GM21529 (cell line): Measurements from ENCODE around the gene POU2AF1.

Source experiments
- ATAC-seq: cut with Tn5 transposase; IDR thresholded peaks from one replicate; pipeline ENCODE4 v1.9.1; 2021; ENCODE audit not compliant: unreplicated experiment

Gene POU2AF1

GRCh38 chr11:111348147-111348546 is 30.9 kb downstream of the POU2AF1 start:
- no peak for ATAC-seq

DNA sequence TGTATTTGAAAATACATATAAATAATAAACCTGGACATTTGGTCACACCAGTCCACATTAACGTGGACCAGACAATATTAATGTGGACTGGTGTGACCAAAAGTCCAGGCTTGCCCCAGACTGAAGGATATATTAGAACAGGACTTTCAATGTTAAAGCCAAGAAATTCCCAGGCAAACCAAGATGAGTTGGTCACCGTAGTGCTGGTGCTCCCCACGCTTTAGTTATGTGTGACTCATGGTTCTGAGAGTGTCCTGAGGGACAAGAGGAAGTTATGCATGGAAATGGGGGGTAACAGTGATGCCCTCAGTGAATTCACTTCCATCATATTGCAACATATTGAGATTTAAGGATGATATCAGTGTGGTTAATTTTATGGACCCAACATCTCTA is 31.4 kb downstream of the POU2AF1 start:
- no peak for ATAC-seq

DNA sequence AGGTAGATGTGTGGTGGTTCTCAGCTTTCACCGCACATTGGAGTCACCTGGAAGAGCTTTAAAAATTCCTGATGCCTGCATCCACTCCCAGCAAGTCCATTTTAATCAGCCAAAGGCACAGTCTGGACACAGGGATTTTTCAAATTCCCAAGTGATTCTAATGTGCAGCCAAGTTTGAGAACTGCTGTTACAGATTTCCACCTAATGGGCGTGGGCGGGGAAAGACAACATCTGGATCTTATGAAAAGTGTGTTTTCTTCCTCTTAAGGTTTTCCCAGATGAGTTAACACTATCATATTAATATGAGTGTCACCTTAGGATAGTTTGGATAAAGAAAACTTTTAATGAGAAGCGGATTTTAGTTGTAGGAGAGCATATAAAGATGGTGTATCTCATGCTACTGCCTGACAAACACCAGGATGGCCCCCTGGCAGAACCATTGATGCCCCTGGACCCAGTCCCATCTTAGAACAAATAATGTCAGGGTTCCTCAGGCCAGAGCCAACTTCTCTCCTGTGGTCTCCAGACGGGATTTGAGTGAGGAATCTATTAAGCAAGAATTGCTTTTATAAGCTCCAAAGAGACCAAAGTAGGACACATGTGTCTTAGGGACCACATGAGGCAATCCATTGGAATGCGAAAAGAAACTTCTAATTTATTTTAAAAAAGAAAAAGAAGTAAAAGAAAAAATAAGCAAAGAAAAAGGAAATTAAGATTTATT is 31.9 kb downstream of the POU2AF1 start:
- ATAC-seq = no peak

- ATAC-seq = no peak
Measured at GRCh38 chr11:111344032-111344431, 35.0 kb downstream of the POU2AF1 start.

DNA sequence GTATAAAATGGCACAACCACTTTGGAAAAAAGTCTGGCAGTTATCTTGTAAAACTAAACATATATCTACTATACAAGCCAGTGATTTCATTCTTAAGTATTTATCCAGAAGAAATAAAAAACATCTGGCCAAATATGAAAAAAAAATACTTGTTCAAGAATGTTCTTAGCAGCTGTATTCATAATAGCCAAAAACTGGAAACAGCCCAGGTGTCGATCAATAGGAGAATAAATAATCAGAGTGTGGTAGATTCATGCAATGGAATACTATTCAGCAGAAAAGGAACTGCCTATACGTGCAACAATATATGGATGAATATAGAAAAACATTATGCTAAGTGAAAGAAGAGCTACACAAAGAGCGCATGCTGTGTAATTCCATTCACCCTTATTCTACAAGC is 36.7 kb downstream of the POU2AF1 start:
- no peak for ATAC-seq

DNA sequence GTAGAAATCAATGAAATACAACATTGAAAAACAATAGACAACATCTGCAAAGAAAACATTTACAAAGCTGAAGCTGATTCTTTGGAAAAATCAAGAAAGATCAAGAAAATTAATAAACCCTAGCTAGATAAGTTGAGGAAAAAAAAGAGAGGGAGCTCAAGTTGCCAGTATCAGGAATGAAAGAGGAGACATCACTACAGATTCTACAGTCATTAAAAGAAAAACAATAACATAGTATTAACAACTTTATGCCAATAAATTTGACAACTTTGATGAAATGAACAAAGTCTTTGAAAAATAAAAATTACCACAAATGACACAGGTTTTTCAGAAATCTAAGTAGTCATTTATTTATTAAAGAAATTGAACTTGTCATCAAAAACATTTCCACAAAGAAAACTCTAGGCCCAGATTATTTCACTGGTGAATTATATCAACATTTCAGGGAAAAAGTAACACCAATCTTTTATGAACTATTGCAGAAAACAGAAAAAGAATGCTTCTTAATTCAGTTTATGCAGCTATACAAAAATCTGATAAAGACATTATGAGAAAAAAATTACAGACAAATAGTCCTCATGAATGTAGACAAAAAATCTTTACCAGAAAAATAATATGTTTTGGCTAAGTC is 39.2 kb downstream of the POU2AF1 start:
- no peak for ATAC-seq

- ATAC-seq = no peak
Measured at GRCh38 chr11:111336582-111337256, 42.4 kb downstream of the POU2AF1 start.

DNA sequence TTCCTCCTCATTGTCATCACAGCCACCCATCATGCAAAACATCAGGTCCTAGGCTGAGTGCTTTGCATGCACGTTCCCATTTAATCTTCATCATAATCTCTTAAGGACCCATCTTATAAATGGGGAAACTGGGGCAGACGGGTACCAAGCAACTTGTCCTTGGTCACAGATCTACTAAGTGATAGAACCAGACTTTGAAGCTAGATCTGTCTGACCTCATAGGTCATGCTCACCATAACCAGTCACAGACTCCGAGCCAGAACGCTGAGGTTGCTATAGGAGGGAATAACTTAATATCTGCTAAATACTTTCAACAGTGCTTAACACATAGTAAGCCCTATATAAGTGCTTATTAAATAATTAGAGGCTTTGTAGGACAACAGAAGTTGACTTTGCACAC is 43.0 kb downstream of the POU2AF1 start:
- no peak for ATAC-seq

DNA sequence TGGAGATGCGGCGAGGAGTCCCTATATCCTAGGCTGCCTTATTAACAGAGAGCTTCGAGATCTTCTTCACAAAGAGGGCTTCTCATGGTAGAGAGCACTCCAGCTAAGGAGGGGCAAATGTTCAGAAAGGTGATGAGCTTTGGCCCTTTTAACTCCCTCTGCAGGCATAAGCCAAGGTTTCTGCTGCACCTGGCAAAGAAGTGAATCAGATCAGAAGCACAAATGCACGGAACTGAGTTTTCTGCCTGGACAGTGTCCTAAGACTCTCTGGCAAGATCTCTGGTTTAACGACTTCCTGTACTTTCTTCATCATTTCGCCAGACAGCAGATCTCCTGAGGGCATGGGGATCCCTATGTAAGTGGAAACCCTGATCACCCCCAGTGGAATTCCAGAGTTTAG is 43.5 kb downstream of the POU2AF1 start:
- no peak for ATAC-seq

DNA sequence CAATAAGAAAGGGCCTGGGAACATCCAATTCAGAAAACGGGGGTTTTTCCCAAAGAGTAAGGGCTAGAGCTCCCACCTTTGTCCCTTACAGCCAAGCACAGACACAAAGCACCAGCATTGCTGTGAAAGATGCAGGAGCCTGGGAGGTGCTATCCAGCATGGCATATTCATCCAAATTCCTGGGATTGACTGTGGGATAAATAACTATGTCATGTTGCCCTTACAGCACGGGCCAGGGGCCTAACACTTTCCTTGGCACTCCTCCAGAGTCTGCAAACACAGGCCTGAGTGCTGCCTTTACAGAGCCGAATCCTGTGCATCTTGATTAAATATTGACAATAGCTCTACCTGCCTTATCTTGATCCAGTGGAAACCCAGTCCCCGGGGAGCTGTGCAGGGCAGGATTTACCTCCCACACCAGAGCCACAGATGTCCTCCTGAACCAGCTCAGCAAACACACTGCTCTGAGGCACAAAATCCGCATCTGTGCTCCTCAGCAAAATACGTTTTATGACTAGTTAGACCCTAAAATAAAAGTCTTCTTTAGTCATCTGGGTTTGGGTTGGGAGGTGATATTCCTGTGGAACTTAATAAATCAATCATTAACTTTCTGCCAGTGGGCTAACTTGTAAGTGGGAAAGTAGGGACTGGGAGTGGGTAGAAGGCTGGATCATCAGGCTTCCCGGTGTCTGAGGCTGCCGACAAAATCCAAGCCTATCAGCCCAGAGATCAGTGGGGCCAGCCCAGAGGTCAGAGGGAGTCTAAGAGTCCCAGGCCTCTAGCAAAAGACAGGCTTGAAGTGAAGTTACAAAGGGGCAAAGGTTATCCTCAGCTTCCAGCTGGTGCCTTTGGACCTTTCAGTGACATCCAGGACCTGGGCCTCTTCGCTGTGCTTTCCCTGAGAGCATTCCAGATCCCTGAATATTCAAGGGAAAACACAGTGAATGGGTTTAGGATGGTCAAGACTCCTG is 44.3 kb downstream of the POU2AF1 start:
- no peak for ATAC-seq

DNA sequence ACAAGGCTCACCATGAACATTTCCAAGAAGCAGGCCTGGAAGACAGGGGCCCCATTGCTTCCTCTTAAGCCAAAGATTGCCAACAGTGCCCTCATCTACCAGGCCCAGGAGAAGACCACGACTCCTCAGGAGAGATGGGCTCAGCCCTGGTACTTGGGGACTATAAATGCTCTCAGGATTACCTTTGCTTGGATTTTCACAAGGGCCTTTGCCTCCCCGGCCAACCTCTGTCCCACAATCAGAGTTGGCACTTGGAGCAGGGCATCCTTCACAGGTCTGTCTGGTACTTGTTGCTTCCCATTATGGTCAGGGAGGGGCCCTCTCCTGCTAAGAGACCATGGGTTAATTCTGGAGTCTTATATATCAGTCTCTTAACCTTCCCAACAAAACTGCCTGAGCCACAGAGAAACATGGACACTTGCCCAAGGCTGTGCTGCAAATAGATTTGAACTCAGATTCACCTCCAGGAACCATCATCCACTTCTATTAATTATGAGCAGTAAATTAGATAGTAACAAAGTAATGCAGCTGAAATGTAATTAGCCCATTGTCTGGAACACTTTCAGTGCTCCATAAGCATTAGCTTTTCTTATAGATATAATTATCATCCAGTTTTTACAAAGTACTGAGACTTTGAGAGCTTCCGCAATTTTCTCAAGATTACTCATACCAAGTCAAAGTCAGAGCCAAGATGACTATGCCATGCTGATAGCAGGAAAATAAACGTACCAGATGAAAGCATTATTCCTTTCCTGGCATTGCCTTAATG is 47.2 kb downstream of the POU2AF1 start:
- ATAC-seq = no peak

DNA sequence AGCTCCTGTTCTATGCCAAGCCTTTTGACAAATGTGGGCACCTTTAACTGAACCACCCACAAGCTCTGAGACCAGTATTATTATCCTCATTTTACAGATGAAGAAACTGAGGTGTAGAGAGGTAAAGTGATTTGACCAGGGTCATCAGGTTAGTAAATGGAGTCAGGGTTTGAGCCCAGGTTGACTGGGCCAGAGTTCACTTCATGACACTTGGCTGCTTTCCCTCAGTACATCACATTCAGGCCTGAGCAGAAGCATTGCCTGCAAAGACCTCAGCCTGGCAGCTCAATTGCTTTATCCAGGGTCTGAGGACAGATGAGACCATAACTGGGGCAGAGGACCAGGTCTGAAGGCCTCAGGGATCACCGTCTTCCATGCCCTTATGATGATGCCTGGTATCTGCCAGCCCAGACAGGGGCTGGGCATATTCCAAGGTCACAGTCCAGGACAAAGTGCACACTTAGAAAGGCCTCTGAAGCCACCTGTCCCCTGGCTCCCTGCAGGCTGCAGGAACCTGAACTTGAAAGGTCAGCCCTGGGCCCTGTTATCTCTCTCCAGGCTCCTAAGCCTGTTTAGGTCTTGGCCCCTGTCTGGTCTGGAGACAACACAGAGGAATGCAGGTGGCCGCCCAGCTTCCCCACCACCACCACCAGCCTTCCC is 48.7 kb downstream of the POU2AF1 start:
- no peak for ATAC-seq

DNA sequence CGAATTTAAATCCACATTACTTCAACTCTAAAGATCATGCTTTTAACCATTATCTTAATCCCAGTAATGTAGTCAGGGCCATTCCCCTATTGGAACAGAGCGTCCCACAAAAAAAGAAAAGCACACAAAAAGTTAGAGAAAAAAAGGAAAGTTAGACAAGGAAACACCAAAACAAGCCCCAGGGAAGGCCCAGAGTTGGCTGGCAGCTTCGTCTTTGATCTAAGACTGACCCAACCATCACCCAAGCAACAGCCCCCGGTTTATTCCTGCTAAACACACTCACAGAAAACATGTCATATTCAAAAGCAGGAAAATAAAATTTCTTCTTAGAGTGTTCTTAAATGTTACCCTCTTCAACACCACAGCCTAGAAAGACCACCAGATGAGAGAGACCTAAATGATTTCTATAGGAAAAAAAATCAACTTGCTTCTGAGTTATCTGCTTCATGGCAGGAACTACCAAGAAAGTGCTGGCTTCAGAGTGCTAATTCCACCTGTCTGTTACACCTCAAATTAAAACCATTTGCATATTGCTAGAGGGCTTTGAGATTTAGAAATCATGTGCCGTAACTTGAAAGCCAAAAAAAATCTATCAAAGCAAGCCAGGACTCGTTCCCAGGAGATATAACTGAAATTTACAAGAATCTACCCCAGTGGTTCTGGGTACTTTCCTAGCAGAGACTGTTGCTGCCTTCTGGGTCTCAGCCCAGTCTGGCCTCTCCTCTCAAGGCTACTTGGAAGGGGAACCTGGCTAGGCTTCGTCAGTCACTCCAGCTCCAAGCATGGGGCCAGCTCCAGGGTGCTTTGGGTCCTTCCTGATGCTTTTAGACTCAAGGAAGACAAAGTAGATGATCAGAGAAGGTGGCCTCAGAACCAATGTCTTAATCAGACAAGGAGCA is 49.5 kb downstream of the POU2AF1 start:
- ATAC-seq = no peak

- no peak for ATAC-seq
Measured at GRCh38 chr11:111327908-111328624, 51.0 kb downstream of the POU2AF1 start.

- no peak for ATAC-seq
Measured at GRCh38 chr11:111326824-111327223, 52.3 kb downstream of the POU2AF1 start.

GRCh38 chr11:111325259-111325658 is 53.8 kb downstream of the POU2AF1 start:
- ATAC-seq = no peak

GRCh38 chr11:111324277-111324720 is 54.8 kb downstream of the POU2AF1 start:
- no peak for ATAC-seq

DNA sequence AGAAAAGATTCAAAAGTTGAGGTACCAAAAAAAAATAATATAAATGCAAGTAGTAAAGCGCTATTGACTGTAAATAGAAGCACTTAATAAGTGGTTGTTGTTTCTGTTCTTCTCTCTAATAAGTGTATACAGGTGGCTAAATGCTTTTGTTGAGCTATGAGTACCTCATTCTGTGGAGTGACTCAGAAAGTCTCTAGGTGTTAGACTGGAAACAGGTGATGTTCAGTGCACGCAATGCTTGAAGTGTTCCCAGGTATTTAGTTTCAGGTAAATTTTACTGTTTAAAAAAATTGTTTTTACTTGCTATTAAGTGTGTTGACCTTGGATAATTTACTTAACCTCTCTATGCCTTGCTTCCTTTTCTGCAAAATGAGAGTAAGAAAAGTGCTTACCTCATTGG is 56.5 kb downstream of the POU2AF1 start:
- no peak for ATAC-seq
